NOMO-1 treated with DMSO at 0.1 percent for 48 hours (cell line): Measurements from ENCODE around the gene ZNF385B.

Experiments used
- DNase-seq: peaks from one replicate; lab custom pipeline; 2025; ENCODE audit not compliant: unreplicated experiment; lab: John Stamatoyannopoulos, UW

Gene ZNF385B

DNA sequence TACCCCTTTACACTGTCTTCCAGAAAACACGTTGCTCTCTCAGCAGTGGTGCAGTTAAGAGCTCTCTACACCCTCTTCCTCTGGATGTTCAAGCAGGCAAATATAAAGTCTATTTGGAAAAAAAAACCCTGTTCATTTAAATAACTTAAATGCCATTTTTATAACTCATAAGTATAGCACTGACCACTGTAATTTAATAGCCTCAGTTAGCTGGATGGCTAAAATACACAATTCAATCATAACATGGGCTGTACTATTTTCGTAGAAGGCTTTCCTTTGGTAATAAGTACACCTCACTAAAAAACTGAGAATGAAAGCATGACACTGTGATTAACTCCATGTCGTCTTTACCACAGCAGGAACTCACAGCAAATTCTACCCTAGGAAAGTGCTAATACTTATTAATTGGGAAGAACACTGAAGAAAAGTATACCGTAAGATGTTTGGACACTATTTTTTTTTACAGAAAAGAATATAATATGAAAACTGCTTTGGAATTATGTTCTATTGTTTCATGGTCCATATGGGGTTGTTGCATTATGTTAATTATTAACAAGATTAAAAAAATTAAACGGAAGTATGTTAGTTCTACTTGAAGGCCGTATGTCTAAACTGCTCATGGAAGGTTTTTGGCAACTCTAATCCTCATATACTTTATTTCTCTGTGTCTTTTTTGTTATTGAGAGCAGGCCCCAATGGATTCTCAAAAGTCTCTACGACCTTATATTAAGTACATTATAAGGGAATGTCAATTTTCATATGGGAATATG is 269.1 kb downstream of the ZNF385B start:
- no peak for DNase-seq

DNA sequence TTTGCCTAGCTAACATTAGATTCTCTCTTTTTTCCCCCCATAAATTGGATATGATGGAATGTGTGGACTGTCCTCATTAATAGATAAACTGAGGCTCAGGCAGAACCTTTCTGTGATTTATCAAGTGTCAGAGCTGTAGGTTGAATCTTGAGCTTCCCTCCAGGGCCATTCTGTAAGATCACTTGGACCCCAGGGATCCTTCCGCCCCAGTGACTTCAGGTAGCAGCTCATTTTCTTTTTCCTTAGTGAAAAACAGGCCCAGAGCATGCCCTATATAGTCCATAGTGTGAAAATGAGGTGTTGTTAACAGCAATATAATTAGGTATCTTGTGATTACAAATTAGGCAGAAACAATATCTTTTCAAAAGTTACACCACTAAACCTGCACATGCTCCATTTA is 269.7 kb downstream of the ZNF385B start:
- no peak for DNase-seq

DNA sequence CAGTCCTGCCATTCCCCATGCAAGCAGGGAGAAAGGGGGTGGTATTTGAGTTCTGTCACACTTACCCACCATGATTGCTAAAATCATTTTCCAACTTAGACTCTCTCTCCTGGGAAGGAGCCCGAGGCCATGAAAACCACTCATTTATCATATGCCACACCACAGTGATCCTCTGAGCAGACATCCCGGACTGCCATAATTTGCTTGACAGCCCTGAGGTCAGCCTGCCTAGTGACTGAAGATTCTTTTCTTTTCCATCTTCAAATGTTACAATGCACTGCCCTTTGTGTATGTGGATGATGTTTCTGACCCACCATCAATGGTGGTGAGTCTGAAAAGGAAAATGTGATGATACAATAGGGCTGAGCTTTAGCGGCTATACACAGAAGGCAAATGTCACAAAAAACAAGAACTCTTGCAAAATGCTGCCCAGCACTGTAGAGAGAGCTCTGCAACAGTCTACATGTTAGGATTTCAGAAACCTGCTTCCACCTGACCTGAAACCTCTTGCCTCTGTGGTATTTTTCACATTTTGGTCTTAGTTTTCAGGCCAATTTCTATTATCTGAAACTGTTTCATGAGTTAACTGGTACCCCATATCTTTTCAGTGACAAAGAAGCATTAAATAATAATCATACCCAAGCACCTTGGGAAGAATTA is 272.8 kb downstream of the ZNF385B start:
- no peak for DNase-seq

DNA sequence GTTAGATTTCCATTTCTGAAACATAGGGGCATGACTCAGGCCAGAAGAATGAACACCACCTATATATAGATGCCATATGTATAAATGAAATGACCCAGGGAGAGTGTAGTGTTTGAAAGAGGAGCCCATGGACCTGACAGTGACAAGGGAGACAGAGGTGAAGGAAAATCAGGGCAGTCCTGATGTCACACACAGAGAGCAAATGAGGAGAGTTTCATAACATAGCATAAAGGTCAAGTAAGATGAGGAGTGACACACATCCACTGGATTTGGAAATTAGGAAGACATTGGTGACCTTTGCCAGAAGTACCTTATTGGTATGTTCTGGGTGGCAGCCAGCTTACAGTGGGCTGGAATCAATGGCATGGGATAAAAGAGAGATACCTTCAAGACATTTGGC is 276.7 kb downstream of the ZNF385B start:
- DNase-seq = no peak

DNA sequence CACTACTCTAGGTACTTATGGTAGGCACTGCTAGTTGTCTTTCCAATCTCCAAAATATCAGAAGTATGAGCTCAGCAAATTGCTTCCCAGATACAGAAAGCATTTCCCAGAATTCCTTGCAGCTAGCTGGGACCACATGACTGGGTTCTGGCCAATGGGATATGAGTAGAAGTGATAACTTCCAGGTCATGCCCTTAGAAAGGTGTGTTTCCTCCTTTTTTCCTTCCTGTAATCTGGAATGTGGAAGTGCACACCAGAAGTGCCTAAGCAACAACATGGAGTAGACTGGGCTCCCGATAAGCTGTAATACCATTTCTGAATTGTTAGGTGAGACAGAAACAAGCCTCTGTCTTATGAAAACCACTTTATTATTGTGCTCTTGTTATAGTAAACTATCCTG is 279.8 kb downstream of the ZNF385B start:
- no peak for DNase-seq

DNA sequence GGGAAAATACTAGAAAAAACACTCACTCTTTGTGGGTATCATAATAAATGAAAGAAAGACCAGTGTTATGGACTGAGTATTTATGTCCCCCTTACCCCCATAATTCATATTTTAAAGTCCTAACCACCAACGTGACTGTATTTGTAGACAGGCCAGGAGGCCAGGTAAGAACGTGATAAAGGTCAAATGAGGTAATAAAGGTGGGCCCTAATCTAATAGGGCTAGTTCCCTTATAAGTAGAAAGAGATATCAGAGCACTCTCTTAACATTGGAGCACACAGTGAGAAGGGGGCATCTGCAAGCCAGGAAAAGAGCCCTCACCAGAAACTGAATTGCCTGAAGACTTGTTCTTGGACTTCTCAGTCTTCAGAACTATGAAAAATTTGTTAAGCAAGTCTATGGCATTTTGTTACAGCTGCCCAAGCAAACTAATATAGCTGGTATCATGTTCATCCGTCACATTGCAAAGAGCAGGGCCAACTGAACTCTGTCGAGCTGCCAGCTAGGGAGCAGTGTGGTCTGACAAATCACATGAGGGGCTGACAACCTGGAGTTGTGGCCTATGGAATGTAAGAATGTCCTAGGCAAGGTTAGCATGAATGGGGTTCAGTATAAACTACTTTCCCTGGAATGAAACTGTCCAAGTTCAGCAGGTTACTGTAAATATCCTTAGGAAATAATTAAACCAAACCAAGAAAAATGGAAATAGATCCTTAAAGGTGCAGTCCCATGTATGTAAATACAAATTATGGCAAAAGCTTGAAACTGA is 280.9 kb downstream of the ZNF385B start:
- no peak for DNase-seq

DNA sequence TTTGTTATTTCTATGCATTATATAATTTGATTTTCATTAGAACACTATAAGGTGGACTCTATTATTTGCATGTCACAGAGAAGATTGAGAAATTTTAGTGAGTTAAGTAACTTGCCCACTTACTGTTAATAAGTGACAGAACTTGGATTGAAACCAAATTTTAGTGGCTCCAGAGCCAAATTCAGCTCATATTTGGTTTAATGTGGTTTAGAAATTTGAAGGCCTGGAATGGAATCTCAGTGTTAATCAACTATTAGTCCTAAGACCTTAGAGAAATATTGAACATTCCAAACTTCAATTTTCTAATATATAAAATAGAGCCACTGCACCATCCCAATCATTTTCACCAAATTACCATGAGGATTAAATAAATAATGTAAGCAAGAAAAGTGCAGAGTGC is 281.6 kb downstream of the ZNF385B start:
- DNase-seq = no peak

DNA sequence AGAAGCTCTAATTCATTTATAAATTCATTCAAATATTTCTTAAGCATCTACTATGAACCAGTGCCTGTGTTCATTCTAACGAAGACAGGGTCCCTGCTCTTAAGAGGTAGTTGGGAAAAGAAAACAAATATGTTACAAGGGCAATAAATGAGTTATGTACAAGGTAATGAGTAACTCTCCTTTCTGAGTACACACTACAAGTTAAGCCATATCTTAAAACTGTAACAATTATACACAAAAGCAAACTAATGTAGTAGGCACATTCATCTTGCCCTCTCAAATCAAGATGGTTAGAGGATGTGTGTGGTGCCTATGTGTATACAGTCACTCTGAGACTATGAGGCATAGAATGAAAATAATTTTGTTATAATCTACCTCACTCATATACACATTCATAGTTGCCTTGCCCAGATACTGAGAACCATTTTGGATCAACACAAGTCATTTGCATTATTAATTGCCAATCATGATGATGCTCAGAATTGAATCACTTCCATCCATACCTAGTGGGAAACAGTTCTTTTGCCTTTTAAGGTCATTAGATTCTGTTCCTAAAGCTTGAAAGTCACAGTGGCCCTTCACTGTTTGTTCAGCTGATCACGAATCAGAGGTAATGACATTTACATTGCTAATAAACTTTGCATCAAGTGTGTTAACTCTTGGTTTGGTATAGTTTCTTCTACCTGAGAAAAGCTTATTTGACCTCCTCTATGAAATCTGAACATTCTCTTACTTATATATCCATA is 283.1 kb downstream of the ZNF385B start:
- DNase-seq = no peak

DNA sequence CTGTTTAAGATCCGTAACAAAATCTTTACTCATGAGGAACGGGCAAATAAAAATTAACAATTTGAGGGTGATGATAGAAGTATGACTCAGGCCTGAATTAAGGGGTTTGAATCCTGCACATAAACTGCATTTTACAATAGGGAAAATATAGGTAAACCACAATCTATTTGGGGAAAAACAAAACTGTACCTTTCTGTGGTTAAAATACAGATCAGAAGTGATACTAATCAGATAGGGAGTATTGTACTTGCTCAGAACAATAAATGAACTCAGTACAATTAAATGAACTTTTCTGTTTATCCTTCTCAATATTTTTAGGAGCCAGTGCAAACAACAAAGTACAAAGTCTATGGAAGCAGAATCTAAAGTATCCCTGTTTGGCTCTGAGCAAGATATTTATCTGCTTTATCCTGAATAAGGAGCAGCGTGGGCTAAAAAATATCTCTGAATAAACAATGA is 287.3 kb downstream of the ZNF385B start:
- DNase-seq = no peak

DNA sequence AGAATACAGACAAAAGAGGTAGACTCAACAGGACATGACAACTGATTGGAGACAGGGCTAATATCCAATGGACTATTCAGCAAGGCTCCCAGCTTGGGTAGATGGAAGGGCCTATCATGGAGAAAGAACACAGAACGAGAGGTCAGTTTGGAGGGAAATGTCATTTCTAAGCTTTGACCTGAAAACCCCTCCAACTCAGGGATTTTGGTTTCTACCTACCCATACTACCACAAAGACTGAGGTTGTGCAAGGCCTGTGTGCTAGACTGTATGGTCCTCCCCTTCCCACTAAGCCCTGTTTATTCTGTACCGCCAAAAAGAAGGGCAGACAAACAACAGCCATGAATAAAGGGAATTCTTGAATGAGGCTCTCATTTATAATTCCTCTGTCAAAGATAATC is 288.9 kb downstream of the ZNF385B start:
- DNase-seq = no peak

DNA sequence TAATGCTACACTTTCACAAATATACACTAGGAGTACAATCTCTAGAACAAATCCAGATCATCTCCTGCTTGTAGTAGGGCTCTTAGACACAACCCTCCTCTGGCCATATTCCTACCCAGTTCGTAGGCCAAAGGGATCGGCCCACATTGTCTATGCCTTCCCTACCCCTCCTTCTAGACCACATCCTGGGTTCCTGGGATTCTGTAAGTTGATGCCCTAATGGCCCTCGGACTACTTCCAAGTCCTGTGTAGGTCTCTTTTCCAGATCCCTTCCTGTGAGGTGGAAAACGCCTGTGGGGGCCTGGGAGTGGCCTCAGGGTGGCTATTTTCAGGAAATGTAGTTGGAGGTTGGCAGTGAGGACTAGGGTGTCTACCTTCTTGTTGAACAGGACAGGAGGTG is 289.7 kb downstream of the ZNF385B start:
- DNase-seq = no peak

DNA sequence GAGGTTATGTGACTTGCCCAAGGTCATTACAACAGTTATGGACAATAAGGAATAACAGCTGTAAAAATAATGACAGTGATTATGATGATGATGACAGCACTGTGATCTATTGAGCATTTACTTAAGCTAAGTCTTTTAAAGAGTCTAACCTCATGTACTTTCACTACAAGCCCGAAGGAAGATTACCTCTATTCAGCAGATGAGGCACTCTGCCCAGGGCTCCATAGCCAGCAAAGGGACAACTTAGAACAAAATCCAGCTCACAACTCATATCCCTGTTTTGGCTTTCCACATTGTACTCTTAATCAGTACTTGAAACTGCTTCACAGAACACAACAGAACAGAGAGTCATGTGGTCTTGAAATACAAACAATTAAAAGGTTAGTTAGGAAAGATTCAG is 290.2 kb downstream of the ZNF385B start:
- DNase-seq = no peak

DNA sequence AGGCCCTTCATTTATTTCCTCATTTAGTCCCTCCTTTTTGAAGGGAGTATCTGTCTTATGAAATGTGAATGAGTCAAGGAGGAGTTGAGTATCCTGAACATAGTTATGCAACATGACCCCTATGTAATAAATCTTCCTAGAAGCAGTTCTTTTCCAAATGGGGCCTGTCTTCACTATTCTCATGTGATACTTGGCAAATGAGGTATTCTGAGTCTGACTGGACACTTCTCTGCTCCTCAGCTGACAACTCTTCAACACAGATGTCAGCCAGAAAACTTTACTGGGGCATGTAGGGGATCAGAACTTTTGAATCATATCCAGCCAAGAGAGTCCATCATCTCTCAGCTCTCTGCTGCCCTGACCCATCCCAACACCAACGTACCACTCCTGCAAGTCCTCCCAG is 291.6 kb downstream of the ZNF385B start:
- peak; percentile 84 for DNase-seq

DNA sequence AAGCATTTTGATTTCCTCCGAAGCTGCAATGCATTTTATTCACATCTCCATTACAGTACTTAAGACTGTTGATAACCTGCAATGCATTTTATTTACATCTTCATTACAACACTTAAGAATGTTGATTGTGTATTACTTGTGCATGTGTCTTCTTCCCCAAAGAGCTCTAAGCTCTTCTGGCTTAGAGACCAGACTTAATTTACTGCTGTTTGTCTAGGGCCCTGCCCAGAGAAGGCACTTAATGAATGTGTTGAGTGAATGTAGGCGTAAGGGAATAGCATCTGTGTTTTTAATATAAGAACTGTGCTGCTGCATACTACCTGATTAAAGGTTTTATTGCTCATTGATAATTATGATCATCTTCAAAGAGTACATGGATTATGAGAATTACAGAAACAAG is 295.6 kb downstream of the ZNF385B start:
- no peak for DNase-seq

DNA sequence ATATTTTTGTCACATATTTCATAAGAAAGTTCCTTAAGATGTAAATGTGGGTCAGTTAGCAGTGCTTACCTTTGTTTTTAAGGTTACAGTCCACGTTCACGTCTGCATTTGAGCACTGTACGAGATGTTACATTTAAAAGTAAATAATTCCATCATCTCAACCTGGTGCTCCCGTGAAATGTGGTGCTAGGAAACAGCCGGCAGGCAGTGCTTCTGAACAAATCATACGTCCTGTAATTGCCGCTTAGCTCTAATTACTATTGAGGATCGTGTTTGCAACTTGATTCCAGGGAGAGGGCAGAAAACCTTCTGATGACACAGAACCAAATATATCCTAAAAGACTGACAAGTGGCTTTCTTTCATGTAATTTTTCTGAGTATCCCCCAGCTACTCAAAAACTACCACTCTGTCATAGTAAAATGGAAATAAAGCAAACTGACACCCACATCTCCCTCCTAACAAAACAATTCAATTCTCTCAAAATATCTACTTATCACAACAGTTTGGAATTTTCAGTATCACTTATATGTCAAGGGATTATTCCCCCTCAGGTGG is 299.0 kb downstream of the ZNF385B start:
- no peak for DNase-seq

DNA sequence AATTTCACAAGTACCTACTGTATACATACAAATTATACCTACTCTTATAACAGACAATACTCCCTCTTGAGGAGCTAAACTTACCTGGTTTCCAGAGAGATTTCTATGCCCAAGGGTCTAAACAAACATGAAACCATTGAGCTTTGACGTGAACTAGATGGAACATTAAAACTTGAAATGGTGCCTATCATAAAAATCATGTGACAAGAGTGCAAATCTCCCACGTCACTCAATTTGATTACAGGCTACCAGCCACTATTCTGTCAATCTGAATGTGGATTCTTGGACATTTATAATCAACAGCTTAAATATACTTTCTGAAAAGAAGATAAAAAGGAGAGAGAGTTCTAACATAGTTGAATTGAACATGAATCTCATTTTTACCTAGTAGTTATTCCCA is 299.7 kb downstream of the ZNF385B start:
- DNase-seq = no peak

DNA sequence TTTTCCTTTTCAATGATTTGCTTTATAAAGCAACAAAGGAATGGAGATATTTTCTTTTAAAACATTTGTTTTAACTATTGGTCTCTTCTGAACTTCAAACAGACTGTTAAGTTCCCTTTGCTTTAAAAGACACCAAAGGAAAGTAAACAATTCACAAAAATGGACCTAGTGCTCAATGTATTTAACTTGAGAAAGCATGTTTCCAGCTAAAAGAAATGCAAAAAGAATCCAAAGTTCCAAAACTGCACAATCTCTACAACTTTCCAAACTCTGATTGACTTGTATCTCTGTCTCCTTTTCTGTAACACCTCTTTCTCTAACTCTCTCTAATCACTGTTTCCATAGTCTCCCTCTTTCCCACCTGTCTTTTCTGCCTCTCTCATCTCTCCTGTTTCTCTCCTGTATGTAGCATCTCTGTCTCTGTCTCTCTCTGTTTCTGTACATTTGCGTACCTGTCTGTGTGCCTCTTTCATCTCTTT is 301.1 kb downstream of the ZNF385B start:
- DNase-seq = no peak

DNA sequence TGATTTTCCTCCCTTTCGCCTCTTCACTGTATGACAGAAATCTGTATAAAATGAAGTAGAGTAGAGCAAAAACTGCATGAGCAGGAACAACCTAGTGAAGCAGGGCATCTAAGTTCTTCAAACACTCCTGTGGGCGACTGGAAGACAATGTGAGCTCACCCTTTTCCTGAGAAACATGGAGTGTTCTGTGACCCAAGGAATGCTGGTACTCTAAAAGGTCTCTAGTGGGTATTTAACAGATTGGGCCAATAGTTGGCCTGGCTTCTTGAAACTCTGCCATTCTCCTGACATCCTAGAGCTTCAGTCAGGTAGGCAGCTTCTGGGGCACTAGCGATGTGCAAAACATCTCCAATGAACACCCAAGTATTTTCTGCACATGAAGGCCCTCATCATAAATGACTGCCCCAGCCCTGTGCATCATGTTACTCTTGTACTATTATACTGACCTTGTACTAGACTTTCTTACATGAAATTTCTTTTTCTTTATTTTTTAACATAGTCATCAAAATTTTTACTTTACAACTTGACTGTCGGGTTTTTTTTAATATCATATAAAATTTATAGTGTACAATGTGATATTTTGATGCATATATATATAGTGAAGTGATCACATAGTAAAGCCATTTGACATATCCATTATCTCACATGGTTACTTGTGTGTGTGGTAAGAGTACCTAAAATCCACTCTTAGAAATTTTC is 302.2 kb downstream of the ZNF385B start:
- DNase-seq = no peak

DNA sequence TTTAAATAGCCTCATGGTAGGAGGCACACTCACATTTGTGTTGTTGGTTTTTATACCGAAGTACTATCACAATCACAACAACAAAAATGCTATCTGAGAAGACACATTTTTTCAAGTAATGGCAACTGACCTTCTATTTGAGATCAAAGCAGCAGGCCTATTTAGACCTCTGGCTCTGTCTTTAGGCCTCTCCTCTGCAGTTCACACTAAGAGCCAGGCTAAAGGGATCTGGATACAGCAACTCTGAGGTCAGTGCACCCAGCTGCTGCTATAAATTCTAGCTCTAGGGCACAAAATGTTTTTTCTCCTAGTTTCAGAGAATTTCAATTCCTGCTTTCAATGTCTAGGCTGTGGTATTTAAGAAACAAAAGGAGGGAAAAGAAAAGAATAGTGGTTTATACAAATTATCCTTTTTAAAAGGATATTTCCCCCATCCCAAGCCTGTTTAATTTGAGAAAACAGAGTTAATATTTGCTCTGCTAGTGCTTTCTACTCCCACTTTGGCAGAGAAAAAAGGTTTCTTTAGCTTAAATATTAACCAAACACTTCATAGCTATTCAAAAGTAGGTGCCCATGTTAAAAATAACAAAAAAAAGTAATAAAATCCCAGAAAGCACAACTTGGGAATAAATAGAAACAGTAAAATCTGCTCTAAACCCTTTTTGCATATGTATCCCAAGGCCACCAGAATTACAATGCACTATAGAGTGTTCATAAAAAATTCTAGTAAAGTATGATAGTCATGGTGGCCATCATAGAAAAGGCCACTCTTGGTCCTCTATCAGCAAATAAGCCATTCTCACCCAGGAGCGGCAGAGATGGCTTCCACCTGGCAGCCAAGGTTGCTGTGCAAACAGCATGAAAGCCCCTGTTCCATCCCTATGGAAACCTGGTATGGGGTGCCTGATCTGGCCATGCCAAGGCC is 303.1 kb downstream of the ZNF385B start:
- DNase-seq = no peak
